ENCODE results near the gene TMEM163.
"Not testable (repeated sequence)": the region's sequence is repeated elsewhere in the genome, so short reads cannot be mapped to it uniquely, and the experiment has no call there.

TMEM163 gene

DNA sequence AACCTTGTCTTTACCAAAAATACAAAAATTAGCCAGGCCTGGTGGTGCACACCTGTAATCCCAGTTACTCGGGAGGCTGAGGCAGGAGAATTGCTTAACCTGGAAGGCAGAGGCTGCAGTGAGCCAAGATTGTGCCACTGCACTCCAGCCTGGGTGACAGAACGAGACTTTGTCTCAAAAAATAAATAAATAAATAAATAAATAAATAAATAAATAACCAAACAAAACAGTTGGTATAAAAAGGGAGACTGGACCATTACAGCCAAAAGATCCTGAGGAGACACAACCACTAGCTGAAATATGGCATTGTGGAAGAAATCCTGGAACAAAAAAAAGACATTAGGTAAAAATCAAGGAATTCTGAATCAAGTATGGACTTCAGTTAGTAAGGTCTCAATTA, 4.9 kb upstream of the TMEM163 start:
- not testable (repeated sequence) for DNase-seq

DNA sequence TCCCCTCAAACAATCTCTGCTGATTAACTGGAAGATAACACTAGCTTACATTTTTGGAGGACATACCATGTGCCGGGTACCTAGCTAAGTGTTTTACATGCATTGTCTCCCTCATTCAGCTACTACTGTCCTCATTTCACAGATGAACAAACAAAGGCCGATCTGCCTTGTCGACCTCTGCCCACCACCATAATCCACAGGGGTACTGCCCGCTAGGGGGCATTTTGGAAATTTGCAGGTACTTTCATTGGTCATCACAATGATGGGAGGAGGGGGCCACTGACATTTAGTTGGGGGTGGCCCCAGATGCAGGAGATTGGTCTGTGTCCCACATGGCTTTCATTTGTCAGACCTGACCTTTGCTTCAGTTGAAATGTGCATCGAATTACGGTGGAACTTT, 3.9 kb upstream of the TMEM163 start:
- no peak for DNase-seq

- no peak for DNase-seq
These were observed 2.8 kb upstream of the TMEM163 start for GRCh38 chr2:134721596-134721995.

DNA sequence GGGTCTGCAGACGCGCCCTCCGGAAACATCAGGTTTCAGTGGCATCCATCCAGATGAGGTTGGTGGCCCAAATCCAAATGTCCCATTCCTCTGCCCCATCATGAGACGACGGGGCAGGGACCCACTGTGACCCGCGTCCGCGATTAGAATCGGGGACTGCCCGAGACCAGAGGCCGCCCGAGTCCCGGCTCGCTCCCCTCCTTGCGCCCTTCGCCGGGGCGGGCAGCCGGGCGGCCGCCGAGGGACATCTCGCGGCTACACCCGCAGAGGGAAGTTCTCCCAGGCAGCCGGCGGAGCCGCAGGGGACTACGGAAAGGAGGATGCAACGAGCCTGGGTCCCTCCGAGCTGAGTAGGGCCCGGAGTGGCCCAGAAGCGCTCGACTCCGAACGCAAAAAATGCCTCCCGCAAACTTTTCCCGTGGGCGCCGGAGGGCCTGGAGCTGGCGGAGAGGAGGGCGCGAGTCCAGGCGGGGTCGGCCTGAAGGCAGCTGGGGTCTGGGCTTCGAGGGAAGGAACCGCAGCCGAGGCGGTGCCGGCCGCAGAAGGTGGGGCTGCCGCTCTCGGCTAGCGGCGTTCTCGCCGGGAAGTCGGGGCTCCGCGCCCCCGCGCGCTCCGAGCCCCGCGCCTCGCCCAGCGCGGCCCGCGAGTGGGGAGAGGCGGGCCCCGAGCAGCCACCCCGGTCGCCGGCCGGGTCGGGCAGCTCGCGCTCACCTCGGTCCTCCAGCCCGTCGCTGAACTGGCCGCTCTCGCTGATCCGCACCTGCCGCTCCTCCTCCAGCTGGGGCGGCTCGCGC, 580 bp downstream of the TMEM163 start:
- peak in 1 of 56 donors; percentile 20 for DNase-seq

DNA sequence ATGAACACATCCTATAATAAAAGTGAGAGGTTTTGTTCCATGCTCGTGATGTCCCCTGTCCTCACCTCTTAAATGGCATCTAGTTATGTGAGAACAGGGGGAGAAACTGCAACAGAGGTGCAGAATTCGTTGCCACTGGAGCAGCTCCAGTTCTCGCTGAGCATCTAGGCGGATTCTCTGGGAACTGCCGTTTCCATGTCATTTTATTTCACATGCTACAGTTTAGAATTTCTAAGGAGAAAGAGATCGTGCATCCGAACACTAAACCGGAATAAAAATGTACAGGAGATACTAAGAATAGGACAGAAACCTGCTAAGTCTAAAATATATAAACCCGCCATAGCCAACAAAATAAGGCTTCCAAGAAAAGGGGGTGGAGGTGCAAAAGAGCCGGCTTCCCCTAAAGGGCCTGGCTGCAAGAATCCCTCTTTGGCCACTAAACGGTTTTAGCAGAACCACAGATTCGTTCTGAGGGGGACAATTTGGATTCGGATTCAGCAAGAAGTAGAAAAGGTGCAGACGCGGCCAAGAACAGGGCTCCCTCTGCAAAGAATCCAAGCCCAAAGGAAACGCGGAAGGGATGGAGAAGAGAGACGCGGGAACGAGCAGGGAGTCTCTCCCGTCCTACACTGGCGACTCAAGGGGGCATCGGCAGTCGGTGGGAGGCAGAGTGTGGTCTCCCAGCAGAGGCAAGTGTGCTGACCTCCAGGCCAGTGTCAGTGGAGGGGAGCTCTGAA, 1.3 kb downstream of the TMEM163 start:
- DNase-seq, result peak in 1 of 56 donors; percentile 16

- DNase-seq, result no peak
These were observed 2.0 kb downstream of the TMEM163 start for GRCh38 chr2:134716721-134717243.

DNA sequence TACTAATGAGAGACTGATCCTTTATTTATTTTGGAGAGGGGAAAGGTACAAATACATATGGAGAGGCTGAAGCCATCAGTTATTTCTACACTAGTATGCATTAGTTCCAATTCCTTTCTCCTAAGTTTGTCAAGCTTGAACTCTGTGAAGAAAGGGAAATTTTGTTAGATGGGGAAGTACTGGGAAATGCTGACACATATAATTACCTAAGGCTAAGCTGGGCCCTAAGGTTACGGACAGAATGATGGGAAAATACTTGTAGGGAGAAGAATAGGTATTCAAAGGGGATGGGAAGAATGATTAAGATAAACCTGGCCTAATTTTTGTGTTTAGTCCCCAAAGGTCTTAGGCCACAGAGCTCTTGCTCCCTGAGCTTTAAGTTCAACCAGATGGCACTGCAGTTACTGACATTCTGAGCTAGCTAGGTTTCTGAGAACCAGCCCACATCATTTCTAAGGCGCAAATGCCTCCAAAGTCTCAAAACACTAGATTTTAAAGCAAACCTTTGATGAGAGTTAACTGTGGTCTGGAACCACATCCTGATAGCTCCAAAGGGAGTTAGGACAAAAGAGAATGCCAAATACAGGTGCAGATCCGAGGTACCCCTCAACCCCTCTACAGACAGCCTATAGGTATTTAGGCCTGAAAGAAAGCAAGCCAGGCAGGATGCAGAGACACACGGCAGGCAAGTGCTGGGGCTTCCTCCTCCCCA, 2.7 kb downstream of the TMEM163 start:
- DNase-seq, result no peak

- DNase-seq, result no peak
These were observed 4.6 kb downstream of the TMEM163 start for GRCh38 chr2:134714228-134714627.

DNA sequence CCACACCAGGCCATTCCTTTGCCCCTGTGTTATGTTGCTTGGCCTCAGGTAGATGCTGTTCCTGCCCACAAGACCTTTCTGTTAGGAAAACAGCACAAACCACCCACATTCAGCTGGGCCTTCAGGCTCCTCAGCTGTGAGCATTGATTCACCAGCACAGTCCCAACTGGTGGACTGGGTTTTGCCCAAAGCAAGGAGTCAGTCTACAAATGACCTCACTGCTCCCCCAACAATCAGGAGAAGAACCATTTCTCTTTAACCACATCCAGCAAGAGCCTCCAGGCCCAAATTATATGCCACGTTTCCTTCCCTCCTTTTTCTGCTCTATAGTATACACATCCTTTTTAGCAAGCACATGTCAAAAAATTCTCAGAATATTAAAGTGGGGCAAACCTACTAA, 5.2 kb downstream of the TMEM163 start:
- no peak for DNase-seq

GRCh38 chr2:134713176-134713575, 5.6 kb downstream of the TMEM163 start:
- no peak for DNase-seq

- DNase-seq, result no peak
These were observed 6.1 kb downstream of the TMEM163 start for GRCh38 chr2:134712736-134713135.

DNA sequence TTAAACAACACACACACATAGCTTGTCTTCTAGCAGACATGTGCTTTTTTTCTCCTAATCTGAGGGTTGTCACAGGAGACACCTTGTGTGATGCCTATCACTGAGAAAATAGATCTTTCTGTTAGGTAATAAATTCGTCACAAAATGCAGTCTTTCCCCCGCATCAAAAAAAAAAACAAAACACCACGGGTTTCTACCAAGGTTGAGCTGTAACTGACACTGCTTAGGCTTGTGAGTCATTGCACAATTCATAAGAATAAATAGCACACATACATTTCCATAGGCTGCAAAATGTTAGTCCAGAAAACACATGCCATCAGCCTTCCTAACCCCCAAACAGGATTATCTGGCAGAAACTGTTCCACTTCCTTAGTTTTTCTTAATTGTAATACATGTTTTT, 6.5 kb downstream of the TMEM163 start:
- DNase-seq, result no peak

DNA sequence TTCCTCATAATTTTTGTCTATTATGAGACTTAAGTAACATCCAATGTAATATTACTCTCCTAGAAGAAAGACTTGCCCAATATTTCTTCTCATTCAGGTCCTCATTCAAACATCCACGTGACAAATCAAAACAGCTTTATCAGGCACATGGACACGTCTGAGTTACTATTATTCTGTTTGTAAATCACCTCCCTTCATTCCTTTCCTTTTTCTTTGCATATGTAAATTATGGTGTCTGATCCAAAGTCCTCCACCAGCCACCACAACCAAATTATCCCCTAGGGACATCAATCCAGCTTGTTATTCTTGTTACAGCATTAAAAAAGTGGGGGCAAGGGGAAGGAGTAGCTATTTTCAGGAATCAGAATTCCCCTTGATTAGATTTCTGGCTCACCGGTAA, 7.1 kb downstream of the TMEM163 start:
- no peak for DNase-seq

DNA sequence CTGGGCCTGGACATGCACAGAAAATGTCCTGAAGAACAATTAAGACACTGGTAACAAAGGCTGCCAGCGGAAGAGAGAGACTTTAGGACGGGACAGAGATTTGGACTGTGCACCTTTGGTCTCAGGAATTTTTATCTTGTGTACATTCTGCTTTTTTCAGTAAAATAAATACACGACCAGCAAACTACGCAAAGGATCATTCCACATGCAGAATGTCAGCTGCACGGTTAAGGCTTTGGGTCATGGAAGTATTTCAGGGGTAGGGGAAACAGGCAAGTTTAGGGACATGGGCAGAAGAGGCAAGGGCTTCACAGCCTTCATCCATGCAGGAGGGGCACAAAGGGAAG, 11.5 kb downstream of the TMEM163 start:
- DNase-seq, result no peak

DNA sequence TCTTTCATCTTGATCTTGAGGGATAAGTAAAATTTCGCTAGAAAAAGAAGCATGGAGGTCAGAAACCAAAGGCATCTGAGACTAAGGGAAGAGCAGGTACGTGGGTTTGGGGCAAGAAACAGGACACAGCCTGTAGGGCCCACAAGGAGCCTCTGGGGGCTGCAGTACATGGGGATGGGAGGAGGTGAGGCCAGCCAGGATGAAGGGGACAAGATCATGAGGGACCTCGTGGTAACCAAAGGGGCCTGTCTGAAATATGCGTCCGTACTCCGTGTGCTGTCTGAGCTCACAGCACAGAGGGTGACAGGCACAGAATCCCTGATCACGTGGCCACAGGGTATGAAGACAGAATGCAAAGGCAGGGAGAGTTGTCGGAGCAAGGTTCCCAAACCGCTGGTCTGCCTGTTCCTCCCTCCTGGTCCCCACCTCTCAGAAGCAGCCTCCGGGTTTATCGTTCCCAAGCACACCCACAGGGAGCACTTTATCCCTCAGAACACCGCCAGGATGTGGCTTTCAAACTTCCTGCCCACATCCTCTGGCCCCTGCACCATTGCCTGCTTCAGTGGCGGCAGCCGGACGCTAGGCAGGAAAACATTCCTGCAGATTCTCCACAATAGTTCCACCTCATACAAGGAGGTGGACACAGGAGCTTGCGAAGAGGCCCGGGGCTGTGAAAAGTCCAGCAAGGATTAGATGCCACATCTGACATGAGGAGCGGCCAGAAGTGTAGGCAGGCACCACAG, 12.0 kb downstream of the TMEM163 start:
- DNase-seq, result peak in 3 of 56 donors; percentile 6 to 10 (median 6)

DNA sequence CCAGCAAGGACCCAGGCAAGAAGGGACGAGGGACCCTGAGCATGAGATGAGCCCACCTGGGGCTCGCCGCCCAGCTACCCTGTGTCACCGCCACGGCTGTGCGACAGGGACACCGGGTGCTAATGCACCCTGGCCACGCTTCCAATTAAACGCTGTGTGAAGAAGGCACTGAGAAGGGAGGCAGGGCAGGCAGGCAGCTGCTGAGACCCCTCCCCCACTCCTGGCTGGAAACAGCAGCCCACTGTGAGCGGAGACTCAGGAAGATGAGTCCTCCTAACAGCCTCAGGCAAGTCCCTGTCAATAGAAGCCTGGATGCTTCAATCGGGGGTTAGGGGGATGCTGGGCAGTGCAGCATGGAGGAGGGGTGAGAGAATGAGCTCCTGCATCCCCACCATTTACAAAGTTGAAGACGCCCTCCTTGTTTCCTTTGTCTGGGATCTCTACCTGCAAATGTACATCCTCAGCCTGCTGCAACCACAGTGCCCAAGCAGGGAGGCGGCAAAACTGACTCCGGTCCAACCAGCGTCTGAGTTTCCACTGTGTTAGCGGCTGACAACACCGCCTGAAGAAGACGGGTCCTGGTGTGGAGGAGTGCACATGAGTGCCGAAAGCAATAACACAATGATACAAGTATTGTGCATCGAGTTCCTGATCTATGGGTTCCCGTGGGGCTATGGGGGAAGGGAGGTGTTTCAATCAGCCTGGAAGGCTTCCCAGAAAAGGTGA, 12.8 kb downstream of the TMEM163 start:
- peak in 1 of 56 donors; percentile 13 for DNase-seq

GRCh38 chr2:134704173-134704572, 14.6 kb downstream of the TMEM163 start:
- DNase-seq, result no peak

DNA sequence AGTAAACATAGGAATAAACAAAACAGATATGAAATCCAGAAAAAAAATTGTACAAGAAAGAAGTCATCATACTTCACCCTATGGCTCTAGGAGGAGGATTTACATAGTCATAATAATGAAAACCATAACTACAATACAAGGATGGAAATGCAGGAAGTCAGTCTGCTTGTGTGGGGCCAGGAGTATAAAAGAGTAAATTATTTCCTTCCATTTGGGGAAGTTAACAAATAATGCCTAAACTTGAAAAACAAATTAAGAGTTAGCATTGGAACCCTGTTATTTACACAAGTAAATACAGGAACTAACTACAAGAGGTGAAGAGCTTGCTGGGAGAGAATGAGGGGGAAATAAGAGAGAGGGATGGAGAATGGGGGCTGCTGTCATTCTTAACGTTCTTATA, 15.4 kb downstream of the TMEM163 start:
- no peak for DNase-seq

- DNase-seq, result no peak
These were observed 18.1 kb downstream of the TMEM163 start for GRCh38 chr2:134700730-134701129.

GRCh38 chr2:134694411-134694810, 24.4 kb downstream of the TMEM163 start:
- DNase-seq, result no peak

All from nucleus accumbens (tissue), 56 donors.